Skin of body (tissue), 2 donors: ENCODE data around the gene LPIN2. TPM values are rescaled to one million over a fixed set of nuclear protein-coding genes. Genes with fewer than 3 reads are reported as not detected.
"Not testable (repeated sequence)": the region's sequence is repeated elsewhere in the genome, so short reads cannot be mapped to it uniquely, and the experiment has no call there.

Experiments used
- DNase-seq: peaks from one replicate; lab custom pipeline; 2025; lab: John Stamatoyannopoulos, UW
- total RNA-seq: library from RNA; depleted of rRNA; stranded (reverse); fragments of >200 nt; gene quantifications from one replicate; pipeline ENCODE4 v1.2.3, GENCODE V29; 2014

Gene LPIN2
- total RNA-seq, 1 donor from 2014 or later = 21.7 TPM

DNA sequence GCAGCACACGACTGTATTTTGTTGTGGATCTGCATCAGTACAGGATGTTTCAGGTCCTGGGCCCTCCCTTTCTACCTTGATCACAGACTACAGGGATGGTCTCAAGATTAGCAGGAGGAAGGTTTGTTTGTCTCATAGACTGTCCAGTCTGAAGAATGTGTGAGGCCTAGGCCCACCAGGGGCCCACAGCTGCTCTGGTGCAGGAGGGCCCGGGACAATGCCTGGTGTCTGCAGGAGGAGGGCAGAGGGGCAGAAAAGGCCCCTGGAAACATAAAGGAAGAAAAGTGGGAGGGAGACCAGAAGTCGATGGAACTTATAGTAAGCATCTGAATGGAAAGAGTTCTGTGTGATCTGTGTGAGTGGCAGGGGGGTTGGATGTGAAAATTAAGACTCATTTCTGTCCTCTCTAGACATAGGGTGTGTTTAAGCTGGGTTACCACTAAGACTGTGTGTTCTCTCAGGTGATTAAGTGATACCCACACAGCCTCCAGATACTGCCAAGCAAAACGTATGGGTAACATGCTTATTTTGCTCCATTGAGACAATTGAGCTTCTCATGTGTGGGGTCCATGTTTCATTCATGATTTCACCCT is 33.4 kb upstream of the LPIN2 start:
- no peak for DNase-seq

DNA sequence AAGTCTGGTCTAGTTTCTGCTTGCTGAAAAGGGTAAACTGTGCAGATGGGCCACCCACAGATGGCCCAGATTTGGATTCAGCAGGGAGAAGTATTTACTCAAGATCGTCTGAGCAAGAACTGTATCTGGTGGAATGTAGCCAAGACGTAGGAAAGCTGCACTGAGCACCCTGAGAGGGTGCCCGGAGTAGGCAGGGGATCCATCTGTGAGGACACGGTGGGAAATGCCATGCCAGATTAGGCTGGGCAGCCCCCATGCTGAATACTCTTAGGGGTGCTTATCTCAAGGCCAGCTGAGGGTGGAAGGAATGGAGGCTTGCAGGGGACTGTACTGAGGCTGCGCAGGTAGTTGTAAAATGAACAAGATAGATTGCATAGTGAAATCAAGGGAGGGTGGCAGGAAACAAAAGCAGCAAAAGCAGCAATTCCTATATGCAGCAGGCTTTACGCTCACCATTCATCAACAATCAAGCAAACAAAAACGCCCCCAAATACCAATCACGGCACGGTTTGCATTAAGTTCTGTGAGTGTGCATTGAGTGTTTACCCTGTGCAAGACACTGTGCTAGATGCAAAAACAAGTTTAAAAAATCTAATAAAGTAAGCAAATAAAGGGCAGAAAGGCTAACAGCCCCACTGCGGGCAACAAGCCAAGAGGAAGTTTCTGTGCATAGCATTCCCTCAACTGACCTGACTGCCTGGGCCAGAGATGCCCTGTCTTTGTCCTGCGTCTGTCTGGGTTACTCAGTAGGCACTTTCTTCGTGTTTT is 32.2 kb upstream of the LPIN2 start:
- no peak for DNase-seq

DNA sequence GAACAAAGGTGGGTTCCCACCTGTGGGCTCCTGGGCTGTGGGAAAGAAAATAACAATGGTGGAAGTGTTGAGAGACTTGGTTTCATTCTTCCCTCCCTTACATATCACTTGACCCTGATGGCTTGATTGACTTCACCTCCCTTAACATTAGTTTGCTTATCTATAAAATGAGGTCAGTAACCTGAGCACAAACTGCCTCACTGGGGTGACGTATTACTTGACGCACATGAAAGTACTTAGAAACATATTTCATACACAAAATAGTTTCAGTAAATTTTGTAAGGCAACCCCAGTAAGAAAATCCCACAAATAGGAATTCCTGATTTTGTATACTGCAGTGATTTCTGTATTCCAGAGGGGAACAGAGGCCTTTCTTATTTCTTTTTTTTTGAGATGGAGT is 29.4 kb upstream of the LPIN2 start:
- DNase-seq = no peak

DNA sequence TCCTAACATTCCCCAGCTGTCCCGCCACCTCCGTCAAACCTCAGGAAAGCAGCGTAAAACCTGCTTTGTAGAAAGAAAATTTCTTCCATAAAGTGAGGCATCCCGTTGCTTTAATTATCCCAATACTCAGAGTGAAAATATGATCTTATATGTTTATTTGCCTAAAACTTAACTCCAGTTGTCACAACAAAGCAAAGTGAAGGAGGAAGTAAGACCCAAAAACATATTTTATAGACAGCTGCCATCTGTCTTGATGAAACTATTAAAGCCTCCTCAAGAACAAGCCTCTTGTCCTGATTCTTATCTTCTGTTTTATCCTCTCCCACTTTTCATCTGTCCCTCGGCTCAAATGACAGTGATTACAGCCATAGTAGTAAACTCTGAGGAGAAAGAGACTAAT is 28.9 kb upstream of the LPIN2 start:
- no peak for DNase-seq

DNA sequence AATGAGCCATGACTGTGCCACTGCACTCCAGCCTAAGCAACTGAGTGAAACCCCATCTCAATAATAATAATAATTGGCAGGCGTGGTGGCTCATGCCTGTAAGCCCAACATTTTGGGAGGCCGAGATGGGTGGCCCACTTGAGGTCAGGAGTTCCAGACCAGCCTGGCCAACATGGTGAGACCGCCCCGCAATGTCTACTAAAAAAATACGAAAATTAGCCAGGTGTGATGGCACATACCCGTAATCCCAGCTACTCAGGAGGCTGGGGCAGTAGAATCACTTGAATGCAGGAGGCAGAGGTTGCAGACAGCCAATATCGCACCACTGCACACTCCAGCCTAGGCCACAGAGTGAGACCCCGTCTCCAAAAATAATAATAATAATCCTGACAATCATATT is 27.9 kb upstream of the LPIN2 start:
- DNase-seq = no peak

DNA sequence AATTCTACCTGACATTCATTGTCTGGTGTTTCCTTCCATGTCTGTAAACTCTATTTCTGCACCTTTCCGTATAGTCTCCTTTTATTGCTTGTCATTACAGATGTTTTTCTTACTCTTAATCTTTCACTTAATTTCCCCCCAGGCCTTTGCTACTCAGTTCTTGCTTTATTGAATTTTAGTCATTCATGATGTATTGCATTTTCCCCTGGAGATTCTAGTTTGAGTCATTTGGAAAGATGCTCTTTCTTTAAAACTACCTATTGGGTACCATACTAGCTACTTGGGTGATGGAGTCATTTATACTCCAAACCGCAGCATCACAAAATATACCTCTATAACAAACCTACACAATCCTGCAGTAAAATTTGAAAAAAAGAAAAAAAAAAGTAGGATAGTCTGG is 27.2 kb upstream of the LPIN2 start:
- DNase-seq = no peak

DNA sequence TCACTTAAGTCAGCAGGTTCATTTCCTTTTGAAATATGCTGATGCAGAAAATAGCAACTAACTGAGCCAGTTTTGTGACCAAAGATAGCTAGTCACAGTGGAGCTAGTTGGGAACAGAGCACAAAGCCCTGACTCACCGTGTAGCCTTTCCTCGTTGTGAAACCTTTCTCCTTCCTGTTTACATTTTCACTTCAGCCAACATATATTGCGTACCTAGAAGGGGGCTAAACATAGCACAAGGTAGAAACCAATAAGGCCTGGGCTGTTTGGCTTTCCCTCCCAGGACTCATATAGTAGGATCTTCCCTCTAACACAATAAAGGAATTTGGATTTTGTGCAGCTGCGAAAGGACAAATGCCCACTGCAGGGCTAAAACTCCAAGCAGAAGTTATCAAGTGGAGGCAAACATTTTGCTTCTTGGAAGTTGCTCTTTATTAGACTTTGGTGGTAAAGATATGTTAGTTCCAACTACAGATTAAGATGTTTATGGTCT is 24.5 kb upstream of the LPIN2 start:
- no peak for DNase-seq

DNA sequence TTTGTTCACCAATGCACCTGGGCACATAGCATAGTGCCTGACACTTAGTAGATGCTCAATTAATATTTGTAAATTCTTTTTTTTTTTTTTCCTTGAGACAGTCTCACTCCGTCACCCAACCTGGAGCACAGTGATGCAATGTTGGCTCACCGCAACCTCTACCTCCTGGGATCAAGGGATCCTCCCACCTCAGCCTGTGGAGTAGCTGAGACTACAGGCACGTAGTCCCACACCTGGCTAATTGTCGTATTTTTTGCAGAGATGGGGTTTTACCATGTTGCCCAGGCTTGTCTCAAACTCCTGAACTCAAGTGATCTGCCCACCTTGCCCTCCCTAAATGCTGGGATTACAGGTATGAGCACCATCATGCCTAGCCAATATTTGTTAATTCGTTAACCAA is 23.2 kb upstream of the LPIN2 start:
- no peak for DNase-seq

DNA sequence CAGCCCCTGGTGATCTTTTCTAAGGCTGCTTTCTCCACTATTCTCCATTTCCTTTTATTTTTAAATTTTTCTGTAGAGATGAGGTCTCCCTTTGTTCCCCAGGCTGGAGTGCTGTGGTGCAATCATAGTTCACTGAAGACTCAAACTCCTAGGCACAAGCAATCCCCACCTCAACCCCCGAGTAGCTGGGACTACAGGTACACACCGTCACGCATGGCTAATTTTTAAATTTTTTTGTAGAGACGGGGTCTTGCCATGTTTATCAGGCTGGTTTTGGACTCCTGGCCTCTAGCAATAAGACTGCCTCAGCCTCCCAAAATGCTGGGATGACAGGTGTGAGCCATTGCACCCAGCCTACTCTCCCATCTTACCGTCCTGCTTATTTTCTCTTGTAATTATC is 22.7 kb upstream of the LPIN2 start:
- DNase-seq = no peak

DNA sequence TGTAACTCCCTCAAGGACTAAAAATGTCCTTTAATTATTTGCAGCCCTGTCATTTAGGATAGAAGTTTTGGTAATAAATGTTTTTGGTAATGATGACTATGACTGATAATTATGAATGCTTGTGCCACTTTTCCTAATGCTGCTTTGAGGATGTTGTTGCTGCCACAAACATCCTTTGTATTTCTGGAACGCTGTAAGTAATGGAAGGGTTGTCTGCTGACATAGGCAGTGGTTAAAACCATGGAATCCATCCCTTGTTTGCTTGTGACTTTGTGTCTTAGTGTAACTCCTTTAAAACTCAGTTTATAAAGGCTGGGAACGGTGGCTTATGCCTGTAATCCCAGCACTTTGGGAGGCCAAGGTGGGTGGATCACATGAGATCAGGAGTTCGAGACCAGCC is 19.8 kb upstream of the LPIN2 start:
- no peak for DNase-seq

DNA sequence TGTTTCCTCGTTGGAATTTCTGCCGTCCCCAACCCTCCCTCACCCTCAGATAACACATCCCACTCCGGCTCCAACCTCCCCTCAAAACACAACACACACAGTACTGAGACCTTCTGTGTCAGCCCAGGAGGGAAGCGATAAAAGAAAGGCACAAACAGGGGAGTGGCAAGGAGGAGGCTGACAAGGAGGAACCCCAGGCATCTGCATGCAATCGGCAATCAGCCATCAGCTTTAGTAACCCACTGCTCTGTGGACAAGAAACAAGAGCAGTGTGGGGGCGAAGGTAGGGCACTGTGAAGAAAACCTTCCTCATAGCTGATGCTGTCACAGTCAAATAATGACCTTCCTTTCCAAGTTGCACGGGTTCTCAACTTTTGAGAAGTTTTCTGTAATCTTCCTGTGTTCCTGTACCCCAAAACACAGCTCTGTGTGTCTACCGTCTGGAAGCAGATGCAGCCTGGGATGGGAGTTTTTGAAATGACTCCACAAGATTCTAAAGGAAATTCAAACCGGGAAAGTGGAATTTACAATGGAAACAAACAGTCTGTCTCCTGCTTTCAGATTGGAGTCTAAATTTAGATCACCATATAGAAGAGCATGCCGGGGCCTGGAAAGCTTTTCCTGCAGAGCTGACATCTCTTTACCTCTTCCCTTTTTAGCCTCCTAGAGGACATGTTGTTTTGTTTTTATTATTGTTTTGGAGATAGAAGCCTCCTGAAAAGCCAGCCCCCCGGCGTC is 16.4 kb upstream of the LPIN2 start:
- DNase-seq = peak; percentile 40

DNA sequence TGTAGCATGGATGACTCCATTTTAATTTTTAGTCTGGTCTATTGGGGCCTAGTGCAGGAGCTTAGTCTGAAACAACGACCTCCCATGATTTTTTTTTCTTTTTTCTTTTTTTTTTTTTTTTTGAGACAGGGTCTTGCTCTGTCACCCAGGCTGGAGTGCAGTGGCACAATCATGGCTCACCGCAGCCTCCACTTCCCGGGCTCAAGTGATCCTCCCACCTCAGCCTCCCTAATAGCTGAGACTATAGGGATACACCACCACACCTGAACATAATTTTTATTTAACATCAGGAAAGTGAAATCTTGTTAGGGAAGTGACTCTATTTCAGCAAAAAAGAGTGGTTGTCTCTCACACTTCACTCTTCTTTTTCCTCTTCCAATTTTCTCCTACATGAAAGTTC is 15.2 kb upstream of the LPIN2 start:
- DNase-seq = not testable (repeated sequence)

DNA sequence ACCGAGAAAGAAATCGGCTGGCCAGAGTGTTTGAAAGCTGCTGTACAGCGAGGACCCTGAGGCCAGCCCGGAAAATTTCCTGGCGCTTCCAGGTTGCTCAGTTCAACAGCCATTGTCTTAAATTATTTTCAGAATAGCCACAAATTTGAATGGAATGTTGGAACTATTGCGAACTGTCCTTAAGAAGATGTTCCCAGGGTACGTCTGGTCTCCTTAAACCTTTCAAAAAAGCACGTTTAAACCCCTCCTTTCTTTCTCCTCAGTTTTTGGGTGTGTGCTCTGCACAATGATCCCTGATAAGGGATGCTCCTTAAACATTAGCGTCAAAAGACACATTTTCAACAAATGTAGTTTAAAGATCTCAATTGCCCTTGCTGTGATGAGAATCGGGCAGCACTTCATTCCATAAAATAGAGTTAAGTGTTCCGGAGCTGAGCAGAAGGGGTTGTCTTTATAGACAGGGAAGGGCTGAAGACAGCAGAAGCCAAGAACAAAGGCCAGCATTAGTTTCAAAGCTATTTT is 14.5 kb upstream of the LPIN2 start:
- no peak for DNase-seq

DNA sequence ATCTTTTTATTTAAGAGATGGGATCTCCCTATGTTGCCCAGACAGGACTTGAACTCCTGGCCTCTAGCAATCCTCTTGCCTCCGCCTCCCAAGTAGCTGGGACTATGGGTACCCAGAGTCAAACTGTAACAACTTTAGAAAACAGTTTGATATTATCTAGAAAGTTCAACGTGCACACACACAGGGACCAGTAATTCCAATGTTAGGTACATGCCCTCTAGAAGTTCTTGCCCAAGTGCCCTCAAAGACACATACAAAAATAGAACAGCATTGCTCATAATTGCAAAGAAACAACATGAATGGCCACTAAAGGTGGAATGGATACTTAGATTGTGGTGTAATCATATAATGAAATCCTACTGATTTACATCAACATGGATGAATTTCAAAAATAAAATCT is 12.6 kb upstream of the LPIN2 start:
- no peak for DNase-seq

DNA sequence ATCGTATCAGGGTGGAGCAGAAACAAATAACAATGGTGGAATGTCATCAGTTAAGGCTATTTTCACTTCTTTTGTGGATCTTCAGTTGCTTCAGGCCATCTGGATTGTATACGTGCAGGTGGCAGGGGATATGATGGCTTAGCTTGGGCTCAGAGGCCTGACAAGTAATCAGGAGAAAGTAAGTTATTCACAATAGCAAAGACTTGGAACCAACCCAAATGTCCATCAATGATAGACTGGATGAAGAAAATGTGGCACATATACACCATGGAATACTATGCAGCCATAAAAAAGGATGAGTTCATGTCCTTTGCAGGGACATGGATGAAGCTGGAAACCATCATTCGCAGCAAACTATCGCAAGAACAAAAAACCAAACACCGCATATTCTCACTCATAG is 10.7 kb upstream of the LPIN2 start:
- not testable (repeated sequence) for DNase-seq

DNA sequence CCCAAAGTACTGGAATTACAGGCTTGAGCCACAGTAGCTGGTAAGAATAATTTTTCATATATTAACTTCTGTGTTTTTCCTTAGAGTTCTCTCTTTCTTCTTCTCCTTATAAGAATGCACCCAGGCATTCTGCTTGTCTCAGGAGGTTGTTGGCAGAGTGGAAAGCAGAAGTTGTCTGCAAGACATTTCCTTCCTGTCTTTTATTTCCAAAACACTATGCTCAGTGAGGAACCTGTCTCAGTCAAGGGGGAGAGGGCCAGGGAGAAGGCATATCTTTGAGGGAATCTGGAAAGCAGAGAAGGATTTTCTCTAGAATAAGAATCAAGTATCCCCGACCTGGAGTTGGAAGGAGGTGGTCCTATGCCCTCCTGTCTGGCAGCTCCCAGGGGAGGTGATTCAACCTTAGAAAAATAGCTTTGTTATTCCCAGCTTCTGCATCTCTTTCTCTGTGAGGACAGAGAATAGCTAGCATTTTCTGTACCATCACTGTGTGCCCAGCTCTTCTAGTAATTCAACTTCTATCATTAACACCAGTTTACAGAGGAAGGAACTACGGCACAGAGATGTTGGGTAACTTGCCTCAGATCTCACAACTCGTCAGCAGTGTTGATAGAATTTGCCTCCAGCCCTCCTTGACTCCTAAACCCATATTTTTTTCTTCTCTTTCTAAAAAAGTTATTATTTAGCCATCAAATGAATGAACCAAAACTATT is 3.8 kb upstream of the LPIN2 start:
- no peak for DNase-seq

DNA sequence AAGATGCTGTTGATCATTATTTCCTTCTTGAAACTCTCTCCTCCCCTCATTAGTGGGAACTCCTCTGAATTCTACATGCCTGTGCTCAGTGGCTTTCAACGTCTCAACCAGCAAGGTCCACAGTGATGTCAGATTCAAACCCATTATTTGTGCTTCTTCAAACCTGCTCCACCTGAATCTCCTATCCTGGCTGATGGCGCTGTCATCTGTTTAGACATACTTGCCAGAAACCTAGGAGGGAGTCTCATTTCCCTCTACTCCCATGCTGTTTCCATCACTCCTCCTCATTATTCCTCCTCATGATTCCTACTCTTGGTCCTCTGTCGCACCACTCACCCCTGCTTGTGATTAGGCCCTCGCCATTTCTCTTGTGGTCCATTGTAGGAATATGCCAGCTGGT is 2.9 kb upstream of the LPIN2 start:
- DNase-seq = no peak

DNA sequence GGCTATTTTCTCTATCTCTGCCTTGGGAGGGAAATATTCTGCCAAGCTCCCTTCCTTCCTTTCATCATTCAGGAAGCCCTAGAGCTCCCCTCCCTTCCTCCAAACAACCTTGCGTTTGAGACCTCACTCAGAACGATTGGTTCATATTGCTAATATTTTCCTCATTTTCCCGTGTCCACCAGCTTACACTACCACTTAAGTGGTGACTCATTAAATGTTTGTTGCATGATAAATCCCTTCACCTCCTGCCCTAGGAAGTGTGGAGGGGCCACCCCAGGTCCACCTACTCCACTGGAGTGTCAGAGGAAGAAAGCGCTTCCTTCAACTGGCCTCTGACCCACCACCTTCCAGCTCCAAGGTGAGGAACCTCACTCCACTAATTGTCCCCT is 2.3 kb upstream of the LPIN2 start:
- DNase-seq = no peak

DNA sequence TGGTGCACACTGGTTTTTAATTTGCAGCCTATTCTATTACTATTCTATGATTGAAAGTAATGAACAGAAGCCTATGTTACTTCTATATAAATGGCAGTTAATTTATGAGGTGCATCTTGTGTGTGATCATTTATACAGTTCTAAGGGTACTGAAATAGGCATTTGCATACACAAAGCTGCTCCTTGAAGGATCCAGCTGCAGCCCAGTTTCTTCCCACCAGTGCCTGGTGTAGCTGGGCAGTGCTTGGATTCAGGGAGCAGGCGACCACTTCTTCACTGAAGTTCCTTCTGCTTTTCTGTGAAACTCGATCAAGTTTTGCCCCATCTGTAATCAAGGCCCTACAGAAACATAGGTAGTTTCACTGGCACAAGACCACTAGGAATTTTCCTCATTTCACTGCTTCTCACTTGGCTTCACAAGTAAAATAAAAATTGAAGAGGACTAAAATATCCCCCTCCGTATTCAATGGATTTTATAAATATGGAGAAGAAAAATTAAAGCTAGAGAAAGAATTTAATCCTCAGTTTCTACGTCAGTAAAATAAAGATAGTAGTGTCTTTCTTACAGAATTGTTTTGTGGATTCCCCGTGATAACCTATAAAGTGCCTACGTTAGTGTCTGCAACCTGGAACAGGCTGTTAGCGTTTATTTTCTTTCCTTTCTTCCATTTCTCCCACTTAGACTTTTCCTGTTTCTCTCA is 1.7 kb upstream of the LPIN2 start:
- no peak for DNase-seq

DNA sequence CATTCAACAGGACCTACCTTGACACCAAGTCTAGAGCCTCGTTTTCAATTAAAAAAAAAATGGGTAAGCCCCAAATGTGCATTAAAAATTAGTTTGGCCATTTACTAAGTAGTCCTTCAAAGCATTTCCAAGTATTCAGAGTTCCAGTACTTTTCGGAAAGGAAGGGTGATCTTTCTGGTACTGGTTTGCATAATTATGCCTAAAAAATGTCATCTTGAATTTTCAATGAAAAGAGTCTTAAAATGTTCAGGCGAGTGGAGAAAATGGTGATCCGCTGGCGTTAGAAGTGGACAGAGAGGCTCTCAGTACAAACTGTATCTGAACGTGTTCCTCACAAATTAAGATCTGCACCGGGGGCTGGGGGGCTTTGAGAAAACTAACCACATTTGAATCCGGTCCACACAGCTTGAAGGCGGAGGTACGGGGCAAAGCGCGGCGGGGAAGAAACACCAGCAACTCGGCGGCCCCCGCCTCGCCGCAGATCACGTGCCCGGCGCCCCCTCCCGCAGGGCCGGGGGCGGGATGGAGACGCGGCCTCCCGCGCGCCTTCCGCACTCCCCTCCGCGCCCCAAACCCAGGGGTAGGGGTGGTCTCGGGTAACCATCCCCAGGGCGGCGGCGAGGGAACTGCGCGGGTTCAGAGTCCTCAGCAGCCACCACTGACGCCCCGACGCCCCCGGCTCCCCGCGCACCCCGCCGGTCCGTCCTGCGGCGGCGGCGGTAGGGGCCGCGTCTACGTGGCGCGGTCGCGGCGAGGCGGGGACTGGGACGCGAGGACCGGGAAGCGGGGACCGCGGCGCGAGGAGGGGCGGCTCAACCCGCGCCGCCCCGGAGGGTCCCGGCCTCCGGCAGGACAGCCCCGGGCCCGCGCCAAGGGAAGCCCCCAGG is 564 bp downstream of the LPIN2 start:
- peak; percentile 49 for DNase-seq
